Astrocyte (in vitro differentiated cells and primary cell): ENCODE data around the gene ADAMTS6. TPM values are rescaled to one million over a fixed set of nuclear protein-coding genes. Genes with fewer than 3 reads are reported as not detected.

ENCODE experiments used
- DNase-seq: peaks from one replicate; pipeline ENCODE4 v3.0.0-alpha.2; 2010; ENCODE audit warnings: low read depth
- FAIRE-seq: peaks from 2 replicates; lab custom pipeline; 2011; peaks lifted over from hg19 to GRCh38; lab: Jason Lieb, UNC
- H2AFZ ChIP-seq: 2 replicates; pipeline ENCODE4 v1.6.0; 2012; ENCODE audit warnings: low read depth, low read length, inconsistent platforms
- H3K27ac ChIP-seq: 2 replicates; pipeline ENCODE4 v1.5.1; 2011; ENCODE audit warnings: low read depth, low read length, inconsistent platforms
- H3K27me3 ChIP-seq: 2 replicates; pipeline ENCODE4 v1.6.0; 2011; ENCODE audit warnings: low read length, inconsistent platforms; ENCODE audit not compliant: insufficient read depth
- H3K36me3 ChIP-seq: 2 replicates; pipeline ENCODE4 v1.5.1; 2011; ENCODE audit warnings: low read length, inconsistent platforms; ENCODE audit not compliant: insufficient read depth
- H3K4me1 ChIP-seq: 2 replicates; pipeline ENCODE4 v1.5.1; 2011; ENCODE audit warnings: low read length, inconsistent platforms; ENCODE audit not compliant: insufficient read depth
- H3K4me2 ChIP-seq: 2 replicates; pipeline ENCODE4 v1.6.0; 2012; ENCODE audit warnings: low read length, inconsistent platforms
- H3K4me3 ChIP-seq: 2 replicates; pipeline ENCODE4 v1.5.1; 2011; ENCODE audit warnings: low read depth, mild to moderate bottlenecking, low read length, inconsistent platforms; ENCODE audit not compliant: insufficient read depth
- H3K79me2 ChIP-seq: 2 replicates; pipeline ENCODE4 v1.6.0; 2012; ENCODE audit warnings: mild to moderate bottlenecking, low read length, inconsistent platforms; ENCODE audit not compliant: insufficient read depth
- H3K9ac ChIP-seq: 2 replicates; pipeline ENCODE4 v1.6.0; 2012; ENCODE audit warnings: mild to moderate bottlenecking, low read length, inconsistent platforms
- H3K9me3 ChIP-seq: 2 replicates; pipeline ENCODE4 v1.5.1; 2012; ENCODE audit warnings: low read depth, mild to moderate bottlenecking, low read length, inconsistent platforms; ENCODE audit not compliant: insufficient read depth
- H4K20me1 ChIP-seq: 2 replicates; pipeline ENCODE4 v1.6.0; 2012; ENCODE audit warnings: low read length, inconsistent platforms; ENCODE audit not compliant: insufficient read depth
- H3K27ac Mint-ChIP-seq: one replicate; pipeline ENCODE4 v1.8.0; 2021; ENCODE audit warnings: mild to moderate bottlenecking, mixed read lengths; ENCODE audit not compliant: unreplicated experiment
- H3K27me3 Mint-ChIP-seq: one replicate; pipeline ENCODE4 v1.8.0; 2021; ENCODE audit warnings: low read depth, mixed read lengths; ENCODE audit not compliant: unreplicated experiment
- H3K36me3 Mint-ChIP-seq: one replicate; pipeline ENCODE4 v1.8.0; 2021; ENCODE audit warnings: low read depth, mixed read lengths; ENCODE audit not compliant: unreplicated experiment
- H3K4me1 Mint-ChIP-seq: one replicate; pipeline ENCODE4 v1.8.0; 2021; ENCODE audit warnings: low read depth, mixed read lengths; ENCODE audit not compliant: unreplicated experiment
- H3K4me3 Mint-ChIP-seq: one replicate; pipeline ENCODE4 v1.8.0; 2021; ENCODE audit warnings: mild to moderate bottlenecking, moderate library complexity, mixed read lengths; ENCODE audit not compliant: unreplicated experiment
- H3K9me3 Mint-ChIP-seq: one replicate; pipeline ENCODE4 v1.8.0; 2021; ENCODE audit warnings: mild to moderate bottlenecking, mixed read lengths; ENCODE audit not compliant: unreplicated experiment
- EZH2 ChIP-seq: IDR thresholded peaks from 2 replicates; pipeline ENCODE4 v1.6.1; 2012; ENCODE audit warnings: mild to moderate bottlenecking, low read length, inconsistent platforms; ENCODE audit not compliant: insufficient read depth
- total RNA-seq: library from RNA; stranded (reverse); gene quantifications from 2 replicates; pipeline ENCODE4 v1.2.1, GENCODE V29; 2021
- TF ChIP-seq, protein P1 (sequence below): IDR thresholded peaks from 2 replicates; pipeline ENCODE4 v1.5.1; 2011; ENCODE audit warnings: low read depth, mild to moderate bottlenecking, inconsistent platforms, low read length, moderate library complexity; ENCODE audit not compliant: insufficient read depth

Gene ADAMTS6
- total RNA-seq, 1 donor from 2014 or later = 27.7 TPM

DNA sequence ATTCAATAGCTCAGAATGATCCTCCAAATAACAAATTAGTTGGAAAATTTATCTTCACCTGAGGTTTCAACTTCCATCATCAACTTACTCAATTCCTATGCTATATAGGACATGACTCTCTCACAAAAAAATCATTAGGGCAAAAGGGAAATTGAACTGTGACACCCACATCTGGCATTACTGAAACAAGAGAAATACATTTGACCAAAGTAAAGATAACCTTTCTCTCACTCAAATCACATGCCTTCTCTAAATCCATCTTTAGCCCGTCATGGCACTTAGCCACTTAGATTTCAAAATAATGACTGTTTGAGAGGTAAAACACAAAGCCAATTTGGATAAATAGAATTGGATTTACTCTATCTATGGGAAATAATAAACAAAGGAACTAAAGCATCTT, 126.4 kb downstream of the ADAMTS6 start:
- Mint-ChIP-seq H3K27me3 (no peaks in the 10 kb centered on the region), H3K27ac (no peak overlapping the region), H3K4me3 (no peak overlapping the region), H3K9me3 (no peaks in the 10 kb centered on the region), H3K4me1 (no peaks in the 10 kb centered on the region), H3K36me3 (no peaks in the 10 kb centered on the region)
- H3K4me1 ChIP-seq = no peaks in the 10 kb centered on the region
- TF ChIP-seq, protein P1, sequence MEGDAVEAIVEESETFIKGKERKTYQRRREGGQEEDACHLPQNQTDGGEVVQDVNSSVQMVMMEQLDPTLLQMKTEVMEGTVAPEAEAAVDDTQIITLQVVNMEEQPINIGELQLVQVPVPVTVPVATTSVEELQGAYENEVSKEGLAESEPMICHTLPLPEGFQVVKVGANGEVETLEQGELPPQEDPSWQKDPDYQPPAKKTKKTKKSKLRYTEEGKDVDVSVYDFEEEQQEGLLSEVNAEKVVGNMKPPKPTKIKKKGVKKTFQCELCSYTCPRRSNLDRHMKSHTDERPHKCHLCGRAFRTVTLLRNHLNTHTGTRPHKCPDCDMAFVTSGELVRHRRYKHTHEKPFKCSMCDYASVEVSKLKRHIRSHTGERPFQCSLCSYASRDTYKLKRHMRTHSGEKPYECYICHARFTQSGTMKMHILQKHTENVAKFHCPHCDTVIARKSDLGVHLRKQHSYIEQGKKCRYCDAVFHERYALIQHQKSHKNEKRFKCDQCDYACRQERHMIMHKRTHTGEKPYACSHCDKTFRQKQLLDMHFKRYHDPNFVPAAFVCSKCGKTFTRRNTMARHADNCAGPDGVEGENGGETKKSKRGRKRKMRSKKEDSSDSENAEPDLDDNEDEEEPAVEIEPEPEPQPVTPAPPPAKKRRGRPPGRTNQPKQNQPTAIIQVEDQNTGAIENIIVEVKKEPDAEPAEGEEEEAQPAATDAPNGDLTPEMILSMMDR = no peak
- TF ChIP-seq EZH2 = no peak
- no peak overlapping the region for H3K4me2 ChIP-seq
- H4K20me1 ChIP-seq = no peaks in the 10 kb centered on the region
- H3K9ac ChIP-seq = no peak overlapping the region
- H3K79me2 ChIP-seq = peaks cover 23% of the 10 kb centered on the region
- no peak overlapping the region for H3K4me3 ChIP-seq
- no peak overlapping the region for H3K27ac ChIP-seq
- H3K27me3 ChIP-seq = no peaks in the 10 kb centered on the region
- no peak overlapping the region for H2AFZ ChIP-seq
- DNase-seq (no peak), FAIRE-seq (no peak)
- H3K36me3 ChIP-seq = no peaks in the 10 kb centered on the region
- no peaks in the 10 kb centered on the region for H3K9me3 ChIP-seq

DNA sequence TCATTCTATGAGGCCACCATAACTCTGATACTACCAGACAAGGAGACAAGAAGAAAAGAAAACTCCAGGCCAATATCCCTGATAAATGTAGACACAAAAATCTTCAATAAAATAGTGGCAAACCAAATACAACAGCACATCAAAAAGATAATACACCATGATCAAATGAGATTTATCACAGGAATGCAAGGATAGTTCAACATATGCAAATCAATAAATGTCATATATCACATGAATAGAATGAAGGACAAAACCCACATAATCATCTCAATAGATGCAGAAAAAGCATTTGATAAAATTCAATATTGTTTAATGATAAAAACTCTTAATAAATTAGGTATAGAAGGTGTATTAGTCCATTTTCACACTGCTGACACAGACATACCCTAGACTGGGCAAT, 139.9 kb downstream of the ADAMTS6 start:
- FAIRE-seq = no peak
- no peaks in the 10 kb centered on the region for H3K4me1 ChIP-seq
- H3K27ac ChIP-seq = no peak overlapping the region
- H3K9me3 ChIP-seq = no peaks in the 10 kb centered on the region
- no peaks in the 10 kb centered on the region for H3K36me3 ChIP-seq
- H3K4me3 Mint-ChIP-seq = no peak overlapping the region
- H3K27me3 ChIP-seq = no peaks in the 10 kb centered on the region
- peaks cover 14% of the 10 kb centered on the region for H4K20me1 ChIP-seq
- no peak overlapping the region for H3K27ac Mint-ChIP-seq
- no peak for DNase-seq
- H3K9me3 Mint-ChIP-seq = peaks cover 10% of the 10 kb centered on the region
- peaks cover 18% of the 10 kb centered on the region for H3K36me3 Mint-ChIP-seq
- no peak overlapping the region for H2AFZ ChIP-seq
- TF ChIP-seq, protein P1 = no peak
- TF ChIP-seq EZH2 = no peak
- no peak overlapping the region for H3K4me2 ChIP-seq
- peaks cover 6% of the 10 kb centered on the region for H3K4me1 Mint-ChIP-seq
- H3K27me3 Mint-ChIP-seq = no peaks in the 10 kb centered on the region
- H3K4me3 ChIP-seq = no peak overlapping the region
- H3K9ac ChIP-seq = no peak overlapping the region
- peaks cover 66% of the 10 kb centered on the region for H3K79me2 ChIP-seq

DNA sequence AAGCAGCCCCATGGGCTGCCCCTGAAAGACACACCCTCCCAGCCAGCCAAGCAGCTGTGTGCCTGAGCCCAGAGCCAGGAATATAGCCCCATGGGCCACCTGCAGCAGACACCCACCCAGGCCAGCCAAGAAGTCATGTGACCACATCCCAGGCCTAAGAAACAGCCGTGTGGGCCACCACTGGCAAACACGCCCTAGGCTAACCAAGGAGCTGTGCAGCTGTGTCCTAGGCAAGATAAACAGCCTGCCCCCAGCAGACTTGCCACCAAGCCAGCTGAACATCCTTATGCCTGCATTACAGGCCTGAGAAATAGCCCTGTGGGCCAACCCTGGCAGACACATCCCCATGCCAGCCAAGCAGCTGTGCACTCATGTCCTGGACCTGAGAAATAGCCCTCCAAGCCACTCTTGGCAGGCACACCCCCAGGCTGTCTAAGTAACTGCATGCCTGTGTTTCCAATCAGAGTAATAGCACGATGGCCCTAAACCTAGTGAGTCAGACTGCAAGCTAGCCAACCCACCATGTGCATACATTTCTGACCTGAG, 143.0 kb downstream of the ADAMTS6 start:
- Histone ChIP-seq H3K36me3 (no peaks in the 10 kb centered on the region), H3K27me3 (no peaks in the 10 kb centered on the region), H4K20me1 (peaks cover 14% of the 10 kb centered on the region), H3K27ac (no peak overlapping the region), H3K9ac (no peak overlapping the region), H3K4me3 (no peak overlapping the region), H2AFZ (no peak overlapping the region), H3K79me2 (peaks cover 59% of the 10 kb centered on the region), H3K4me1 (no peaks in the 10 kb centered on the region), H3K9me3 (no peaks in the 10 kb centered on the region), H3K4me2 (no peak overlapping the region)
- H3K36me3 Mint-ChIP-seq = peaks cover 17% of the 10 kb centered on the region
- no peak overlapping the region for H3K4me3 Mint-ChIP-seq
- H3K27ac Mint-ChIP-seq = no peak overlapping the region
- DNase-seq (peak; percentile 46), FAIRE-seq (no peak)
- H3K27me3 Mint-ChIP-seq = no peaks in the 10 kb centered on the region
- H3K9me3 Mint-ChIP-seq = peaks cover 10% of the 10 kb centered on the region
- H3K4me1 Mint-ChIP-seq = peaks cover 6% of the 10 kb centered on the region
- TF ChIP-seq EZH2 = no peak
- TF ChIP-seq, protein P1 = no peak
